ENCODE measurements around the gene SLC10A7. TPM values are rescaled to one million over a fixed set of nuclear protein-coding genes. Genes with fewer than 3 reads are reported as not detected.

The SLC10A7 gene
- total and polyA plus RNA-seq, 2 of the 8 experiments (the other 6 are each of a cell fraction or from before 2014, with no cell fraction given), result 2.5 to 2.9 TPM

DNA sequence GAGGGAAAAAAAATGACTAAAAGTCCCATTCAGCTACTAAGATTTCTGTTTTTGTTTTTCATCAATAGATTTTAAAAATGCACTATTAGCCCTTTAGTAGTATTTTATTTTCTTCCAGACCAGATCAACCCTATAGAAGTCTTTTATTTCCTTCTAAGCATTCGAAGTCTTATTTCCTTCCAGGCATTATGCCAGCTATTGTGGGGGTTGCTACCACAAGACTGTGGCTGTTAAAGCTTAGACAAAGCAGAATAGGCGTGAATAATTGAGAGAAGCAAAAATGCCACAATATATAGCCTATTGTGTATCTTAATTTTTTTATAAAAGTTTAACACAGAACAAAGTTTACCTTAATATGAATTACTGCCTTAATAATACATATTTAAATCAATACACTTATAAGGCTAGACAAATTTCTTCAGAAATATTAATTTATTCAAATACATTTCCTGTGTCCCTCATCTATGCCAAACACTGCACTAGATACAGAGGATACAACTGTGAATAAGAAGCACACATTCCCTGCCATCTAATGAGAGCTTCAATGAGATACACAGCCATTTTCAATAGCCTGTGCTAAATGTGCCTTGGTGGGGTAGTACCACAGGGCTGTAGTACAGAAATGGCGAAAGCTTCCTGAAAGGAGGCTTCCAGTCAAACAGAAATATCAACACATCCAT, 33.1 kb downstream of the SLC10A7 start:
- Histone ChIP-seq H3K4me1 (replicated peaks in 1 of 4; ENCODE audit: control insufficient read depth in 3 of 4, insufficient read depth in 4 of 4, low read length in 3 of 4) (no peaks in the 10 kb centered on the region), H2BK120ac (replicated peaks; ENCODE audit: low read depth, low read length) (no peak overlapping the region), H2BK20ac (ENCODE audit: low read length) (no peak overlapping the region), H3K18ac (ENCODE audit: extremely low read depth, low read length) (no peak overlapping the region), H2BK12ac (ENCODE audit: low read depth, low read length) (no peak overlapping the region), H3K23me2 (ENCODE audit: low read depth, low read length) (no peaks in the 10 kb centered on the region), H4K20me1 (replicated peaks in 1 of 2; ENCODE audit: control insufficient read depth in 1 of 2, insufficient read depth in 2 of 2, low read length in 2 of 2) (no peaks in the 10 kb centered on the region), H3K27me3 (replicated peaks in 1 of 4; ENCODE audit: control insufficient read depth in 3 of 4, extremely low read depth in 1 of 4, insufficient read depth in 3 of 4, low read length in 3 of 4) (no peaks in the 10 kb centered on the region), H4K91ac (replicated peaks; ENCODE audit: insufficient read length, low read length) (no peak overlapping the region), H3K23ac (ENCODE audit: insufficient read length) (no peak overlapping the region), H3K14ac (ENCODE audit: insufficient read length) (no peak overlapping the region), H3K9ac (replicated peaks in 1 of 4; ENCODE audit: extremely low read depth in 1 of 4, low read depth in 3 of 4, low read length in 3 of 4) (no peak overlapping the region), H3K9me3 (ENCODE audit: insufficient read depth in 2 of 2, low read depth in 1 of 2, low read length in 1 of 2) (no peaks in the 10 kb centered on the region), H3K27ac (ENCODE audit: low read depth, low read length) (no peak overlapping the region), H3K79me1 (ENCODE audit: low read depth, low read length) (no peaks in the 10 kb centered on the region), H3K4me2 (ENCODE audit: insufficient read depth in 1 of 2, low read depth in 2 of 2, low read length in 2 of 2) (no peak overlapping the region), H3K56ac (replicated peaks; ENCODE audit: insufficient read length, low read depth, low read length) (no peak overlapping the region), H2BK5ac (ENCODE audit: low read depth, low read length) (no peak overlapping the region), H3K36me3 (ENCODE audit: control insufficient read depth in 2 of 4, insufficient read depth in 4 of 4, low read length in 3 of 4) (no peaks in the 10 kb centered on the region), H4K5ac (ENCODE audit: insufficient read length, low read depth, low read length) (no peak overlapping the region), H3K79me2 (ENCODE audit: control insufficient read depth in 1 of 2, insufficient read depth in 2 of 2, low read length in 2 of 2) (no peaks in the 10 kb centered on the region), H3K4ac (replicated peaks; ENCODE audit: insufficient read length, low read depth, low read length) (no peak overlapping the region), H2AFZ (ENCODE audit: low read length) (no peak overlapping the region), H4K8ac (ENCODE audit: extremely low read depth, insufficient read depth, low read length) (no peak overlapping the region), H2AK5ac (ENCODE audit: low read depth, low read length) (no peak overlapping the region), H3K4me3 (ENCODE audit: extremely low read depth in 1 of 4, insufficient read depth in 2 of 4, low read depth in 3 of 4, low read length in 4 of 4) (no peak overlapping the region), H2BK15ac (ENCODE audit: low read length) (no peak overlapping the region)
- ChIA-PET POLR2A (ENCODE audit: partially characterized antibody) (no interaction called here), CTCF (ENCODE audit: partially characterized antibody) (interaction anchor here (0.8 kb wide), 1 partner anchor 273 kb away, joined by 3 read pairs; no protein-coding TSS in a partner anchor)
- DNase-seq (ENCODE audit: low read depth in 1 of 2, low spot score in 2 of 2) (no peak), FAIRE-seq (no peak)
- WGBS, 2 experiments (ENCODE audit: extremely low coverage in 1 of 2, insufficient coverage in 1 of 2, insufficient read length in 1 of 2, insufficient replicate concordance in 2 of 2, low coverage in 1 of 2, low lambda C conversion rate in 2 of 2, missing lambda C conversion rate in 1 of 2), result 91% methylated on average over 3 of the region's 3 CpGs; no CpG with 5 or more reads in 1 of the 2 experiments
- TF ChIP-seq, protein P1, sequence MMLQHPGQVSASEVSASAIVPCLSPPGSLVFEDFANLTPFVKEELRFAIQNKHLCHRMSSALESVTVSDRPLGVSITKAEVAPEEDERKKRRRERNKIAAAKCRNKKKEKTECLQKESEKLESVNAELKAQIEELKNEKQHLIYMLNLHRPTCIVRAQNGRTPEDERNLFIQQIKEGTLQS (IDR thresholded peaks at IDR 0.05; ENCODE audit: insufficient read depth, low read depth, low read length), result no peak
- TF ChIP-seq SP4 (IDR thresholded peaks at IDR 0.05; ENCODE audit: low read length) (no peak), SP2 (IDR thresholded peaks at IDR 0.05; ENCODE audit: low read length) (no peak), EGR1 (IDR thresholded peaks at IDR 0.05; ENCODE audit: borderline replicate concordance, low read depth, low read length) (no peak), CBX8 (IDR thresholded peaks at IDR 0.05; ENCODE audit: borderline replicate concordance, low read depth, low read length) (no peak), SUZ12 (IDR thresholded peaks at IDR 0.05; ENCODE audit: low read length) (no peak), CREB1 (IDR thresholded peaks at IDR 0.05) (no peak), ASH2L (IDR thresholded peaks at IDR 0.05; ENCODE audit: low read length) (no peak), EP300 (IDR thresholded peaks at IDR 0.05; ENCODE audit: borderline replicate concordance in 1 of 2, low read depth in 2 of 2, low read length in 2 of 2) (no peak), CHD1 (IDR thresholded peaks at IDR 0.05; ENCODE audit: low read depth, low read length) (no peak), RXRA (IDR thresholded peaks at IDR 0.05; ENCODE audit: insufficient read depth, low read depth, low read length) (no peak), SIN3A (conservative IDR thresholded peaks at IDR 0.05 in 1 of 2, IDR thresholded peaks at IDR 0.05 in 1 of 2; ENCODE audit: low read depth in 1 of 2, low read length in 2 of 2) (no peak)
- TF ChIP-seq, protein P2, sequence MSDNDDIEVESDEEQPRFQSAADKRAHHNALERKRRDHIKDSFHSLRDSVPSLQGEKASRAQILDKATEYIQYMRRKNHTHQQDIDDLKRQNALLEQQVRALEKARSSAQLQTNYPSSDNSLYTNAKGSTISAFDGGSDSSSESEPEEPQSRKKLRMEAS (IDR thresholded peaks at IDR 0.05), result no peak
